NK-92 treated with Interleukin-12 subunit alpha and Interleukin-12 subunit beta, amount 100 ng/mL, for 24 hours (cell line): ENCODE measurements around the gene CPSF3.
"Not testable (repeated sequence)": the region's sequence is repeated elsewhere in the genome, so short reads cannot be mapped to it uniquely, and the experiment has no call there.

Experiments
- DNase-seq: peaks from one replicate; lab custom pipeline; 2025; lab: John Stamatoyannopoulos, UW

CPSF3 gene

DNA sequence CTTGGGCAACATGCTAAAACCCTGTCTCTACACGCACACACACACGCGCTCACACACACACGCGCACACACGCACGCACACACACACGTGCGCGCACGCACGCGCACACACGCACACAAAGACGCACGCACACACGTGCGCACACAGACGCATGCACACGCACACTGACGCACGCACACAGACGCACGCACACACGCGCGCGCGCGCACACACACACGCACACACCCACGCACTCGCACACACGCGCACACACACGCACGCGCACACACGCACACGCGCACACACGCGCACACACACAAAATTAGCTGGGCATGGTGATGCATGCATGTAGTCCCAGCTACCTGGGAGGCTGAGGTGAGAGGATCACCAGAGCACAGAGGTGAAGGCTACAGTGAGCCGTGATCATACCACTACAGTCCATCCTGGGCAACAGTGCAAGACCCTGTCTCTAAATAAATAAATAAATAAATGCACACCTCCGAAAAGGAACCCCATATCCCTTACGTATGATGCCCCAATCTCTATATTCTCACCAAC, 42.8 kb downstream of the CPSF3 start:
- DNase-seq, result no peak

DNA sequence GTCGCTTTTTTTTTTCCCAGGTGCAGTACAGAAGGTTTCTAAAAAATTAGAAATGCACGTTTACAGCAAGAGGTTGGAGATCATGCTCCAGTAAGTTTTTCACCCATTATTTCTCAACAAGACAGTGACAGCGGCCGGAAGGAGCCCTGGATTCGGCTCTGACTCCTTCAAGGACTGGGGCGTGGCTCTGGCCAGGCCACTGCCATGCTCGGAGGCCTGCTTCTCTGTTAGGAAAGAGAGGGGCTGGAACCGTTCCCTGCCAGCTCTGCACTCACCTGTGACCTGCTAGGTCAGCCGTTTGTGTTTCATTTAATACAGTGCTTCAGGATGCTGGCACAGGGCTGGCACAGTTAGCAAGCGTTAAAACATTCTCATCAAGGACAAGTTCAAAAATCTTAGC, 44.2 kb downstream of the CPSF3 start:
- no peak for DNase-seq

DNA sequence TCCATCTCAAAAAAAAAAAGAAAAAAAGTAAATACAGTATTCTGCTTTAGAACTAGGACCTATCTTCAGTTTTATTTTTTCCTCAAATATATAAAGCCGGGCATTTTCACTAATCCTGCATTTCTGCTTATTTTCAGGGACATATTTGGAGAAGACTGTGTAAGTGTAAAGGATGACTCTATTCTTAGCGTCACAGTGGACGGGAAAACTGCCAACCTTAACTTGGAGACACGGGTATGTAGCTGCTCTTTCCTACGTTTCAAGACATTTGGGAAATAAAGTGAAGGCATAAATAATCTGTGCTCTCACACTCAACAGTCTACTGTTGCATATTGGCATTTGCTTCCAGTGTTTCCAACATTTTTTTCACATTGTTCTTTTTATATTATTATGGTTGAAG, 47.8 kb downstream of the CPSF3 start:
- no peak for DNase-seq

DNA sequence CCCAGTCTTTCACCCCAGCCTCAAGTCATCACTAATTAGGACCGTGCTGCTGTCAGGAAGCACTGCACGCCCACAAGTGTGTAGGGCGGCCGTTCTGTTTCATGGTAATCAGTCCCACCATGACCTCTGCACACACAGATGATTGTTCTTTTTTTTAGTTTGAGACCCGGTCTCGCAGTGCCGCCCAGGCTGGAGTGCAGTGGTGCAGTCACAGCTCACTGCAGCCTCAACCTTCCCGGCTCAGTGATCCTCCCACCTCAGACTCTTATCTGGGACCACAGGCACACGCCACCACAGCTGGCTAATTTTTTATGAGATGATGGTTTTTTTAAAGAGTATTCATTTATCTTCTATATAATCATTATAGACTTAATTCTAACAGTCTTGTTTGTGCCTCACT, 49.1 kb downstream of the CPSF3 start:
- DNase-seq, result no peak

DNA sequence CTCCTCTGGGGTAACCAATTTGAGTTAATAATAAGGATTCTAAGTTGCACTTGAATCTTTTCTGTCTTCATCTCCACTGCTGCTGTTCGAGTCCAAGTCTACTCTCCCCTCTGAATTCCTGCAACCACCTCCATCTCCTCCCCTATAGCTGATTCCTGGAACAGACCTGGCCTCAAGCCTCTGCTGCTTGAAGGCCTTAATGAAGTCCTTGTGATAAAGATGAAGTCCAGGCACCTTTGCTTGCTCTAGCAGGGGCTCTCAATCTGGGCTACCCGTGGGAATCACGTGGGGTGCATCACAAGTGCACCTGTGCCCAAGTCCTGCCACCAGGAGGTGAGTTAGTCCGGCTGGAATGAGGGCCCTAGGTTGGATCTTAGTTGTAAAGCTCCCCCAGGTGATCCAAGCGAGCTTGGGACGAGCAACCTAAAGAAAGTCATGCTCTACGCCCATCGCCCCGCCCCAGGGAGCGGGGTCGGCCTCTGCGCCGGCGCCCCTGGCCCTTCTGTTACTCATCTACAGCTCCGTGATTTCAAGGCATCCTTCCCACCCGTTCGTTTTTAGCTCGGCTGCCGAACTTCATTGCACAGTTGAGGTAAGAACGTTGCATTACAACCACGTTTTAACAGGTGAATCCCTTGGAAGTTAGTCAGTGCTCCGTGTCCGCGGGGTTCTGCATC, 50.0 kb downstream of the CPSF3 start:
- no peak for DNase-seq

DNA sequence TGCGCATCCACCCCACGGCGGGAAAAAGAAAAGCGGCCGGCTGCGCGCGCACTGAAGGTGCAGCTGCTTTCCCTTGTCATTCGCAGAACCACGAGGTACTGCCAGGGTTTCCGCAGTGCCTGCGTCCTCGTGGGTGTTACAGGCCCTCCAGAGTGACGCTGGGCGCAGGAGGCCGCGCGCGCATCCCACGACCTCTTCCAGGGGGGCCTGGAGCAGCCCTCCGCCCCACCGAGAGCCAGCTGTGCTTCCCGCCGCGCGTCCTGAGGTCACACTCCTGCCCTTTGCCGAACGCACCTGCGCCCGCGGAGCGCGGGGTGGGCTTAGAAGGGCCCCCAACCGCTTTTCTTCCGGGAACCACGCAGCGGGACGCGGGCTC, 50.5 kb downstream of the CPSF3 start:
- DNase-seq, result no peak

DNA sequence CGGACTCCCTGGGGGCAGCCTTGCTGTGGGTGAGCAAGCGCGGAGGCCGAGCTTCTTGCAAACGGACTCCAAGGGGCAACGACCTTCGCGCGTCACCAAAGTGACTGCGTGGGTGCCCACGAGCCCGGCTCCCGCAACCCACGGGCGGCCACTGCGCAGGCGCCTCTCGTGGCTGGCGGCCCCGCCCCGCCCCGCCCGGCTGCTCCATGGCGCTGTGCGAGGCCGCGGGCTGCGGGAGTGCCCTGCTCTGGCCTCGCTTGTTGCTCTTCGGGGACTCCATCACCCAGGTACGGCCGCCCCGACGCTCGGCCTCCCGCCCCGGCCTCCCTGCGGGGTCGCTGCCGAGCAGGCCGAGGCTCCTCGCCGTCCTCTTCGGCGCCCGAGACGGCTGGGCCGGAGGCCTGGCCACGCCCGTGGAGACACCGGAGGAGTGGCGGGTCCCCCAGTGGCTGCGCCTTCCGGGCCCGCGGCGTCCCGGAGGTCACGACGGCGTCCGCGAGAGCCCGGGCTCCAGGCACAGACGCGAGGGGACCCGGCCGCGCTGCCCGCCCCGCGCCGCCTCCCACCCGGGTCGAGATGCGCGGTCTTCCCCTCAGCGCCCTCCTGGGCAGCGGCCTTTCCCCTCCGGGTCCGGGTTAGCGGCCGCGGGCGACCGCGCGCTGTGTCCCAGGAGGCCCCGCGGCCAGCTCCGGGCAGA, 51.1 kb downstream of the CPSF3 start, which contains the start of gene IAH1:
Gene IAH1 (plus strand): TSS at position 191 of the 697 bp plus-strand sequence. CDS start 16 bp downstream, at position 207.
- peak; percentile 29 for DNase-seq

DNA sequence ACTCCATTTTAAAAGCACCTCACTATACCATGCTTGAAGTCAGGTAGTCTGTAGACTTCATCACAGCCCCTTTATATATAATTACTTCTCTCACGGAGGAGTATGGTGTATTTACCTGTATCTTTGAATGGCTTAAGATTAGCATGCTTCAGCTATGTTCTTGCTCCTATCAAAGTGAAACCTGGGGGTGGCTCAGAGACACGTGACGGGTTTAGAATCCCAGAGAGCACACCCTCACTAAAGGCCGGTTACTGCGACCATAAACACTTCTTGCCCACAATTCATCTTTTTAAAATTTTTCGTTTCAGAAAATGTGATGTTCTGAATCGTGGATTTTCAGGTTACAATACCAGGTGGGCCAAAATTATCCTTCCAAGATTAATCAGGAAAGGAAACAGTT, 54.5 kb downstream of the CPSF3 start:
- DNase-seq, result no peak

DNA sequence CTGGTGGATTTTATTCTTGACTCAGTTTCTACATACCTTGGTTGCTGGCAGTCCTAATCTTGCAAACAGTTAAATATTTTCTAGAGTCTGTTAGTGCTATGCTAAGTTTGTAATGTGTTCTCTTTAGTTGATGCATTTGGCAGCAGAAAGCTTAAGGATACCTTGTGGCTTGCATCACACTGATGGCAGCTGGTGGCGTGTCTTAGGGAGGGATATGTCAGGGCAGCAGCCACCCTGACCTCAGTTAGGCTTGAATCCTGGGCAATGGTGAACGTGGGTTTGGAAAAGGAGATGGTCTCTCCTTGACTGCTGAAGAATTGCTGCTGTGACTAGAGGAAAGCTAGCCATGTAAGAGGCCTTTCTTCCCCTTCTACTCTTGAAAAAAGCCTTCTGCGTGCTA, 55.1 kb downstream of the CPSF3 start:
- no peak for DNase-seq

DNA sequence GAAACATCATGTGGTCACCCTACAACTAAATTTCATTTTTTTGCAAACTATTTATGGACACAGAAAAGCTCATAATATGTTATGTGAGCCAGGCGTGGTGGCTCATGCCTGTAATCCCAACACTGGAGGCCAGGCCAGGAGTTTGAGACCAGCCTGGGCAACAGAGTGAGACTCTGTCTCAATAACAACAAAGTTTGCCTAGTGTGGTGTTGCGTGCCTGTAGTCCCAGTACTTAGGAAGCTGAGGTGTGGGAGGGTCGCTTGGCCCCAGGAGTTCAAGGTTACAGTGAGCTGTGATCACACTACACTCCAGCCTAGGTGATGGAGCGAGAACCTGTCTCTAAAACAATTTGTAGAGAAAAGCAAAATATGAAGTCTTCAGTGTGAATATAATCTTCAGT, 56.7 kb downstream of the CPSF3 start:
- DNase-seq, result no peak

DNA sequence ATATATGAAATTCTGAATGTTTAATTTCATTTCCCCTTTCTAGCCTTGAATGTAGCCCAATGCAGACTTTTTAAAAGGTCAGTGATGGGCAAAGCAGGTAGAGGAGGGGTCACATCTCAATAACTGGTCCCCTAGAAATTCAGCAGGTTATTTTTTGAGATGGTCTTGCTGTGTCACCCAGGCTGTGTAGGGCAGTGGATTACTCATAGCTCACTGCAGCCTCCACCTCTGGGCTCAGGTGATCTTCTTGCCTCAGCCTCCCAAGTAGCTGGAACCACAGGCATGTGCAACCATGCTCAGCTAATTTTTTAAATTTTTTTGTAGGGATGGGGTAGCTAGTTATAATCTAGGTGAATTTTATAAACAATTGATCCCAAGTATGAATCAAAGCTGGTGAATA, 59.7 kb downstream of the CPSF3 start:
- no peak for DNase-seq

DNA sequence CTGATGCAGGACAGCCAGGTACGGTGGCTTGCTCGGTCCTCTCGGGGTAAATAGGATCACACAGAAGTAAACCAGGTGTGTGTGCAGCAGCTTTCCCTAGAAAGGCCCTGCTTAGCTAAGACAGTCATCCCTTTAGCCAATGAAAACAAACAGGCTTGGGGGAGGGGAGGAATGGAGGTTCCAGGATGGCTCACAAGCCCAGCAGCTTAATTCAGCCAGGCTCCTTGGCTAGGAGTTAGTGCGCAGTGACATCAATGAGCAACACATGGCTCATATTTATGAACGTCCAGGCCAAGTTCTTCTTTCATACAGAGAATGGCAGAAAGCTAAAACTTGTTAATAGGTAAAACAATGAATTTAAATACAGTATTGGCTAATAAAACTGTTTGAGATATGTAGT, 61.1 kb downstream of the CPSF3 start:
- no peak for DNase-seq

DNA sequence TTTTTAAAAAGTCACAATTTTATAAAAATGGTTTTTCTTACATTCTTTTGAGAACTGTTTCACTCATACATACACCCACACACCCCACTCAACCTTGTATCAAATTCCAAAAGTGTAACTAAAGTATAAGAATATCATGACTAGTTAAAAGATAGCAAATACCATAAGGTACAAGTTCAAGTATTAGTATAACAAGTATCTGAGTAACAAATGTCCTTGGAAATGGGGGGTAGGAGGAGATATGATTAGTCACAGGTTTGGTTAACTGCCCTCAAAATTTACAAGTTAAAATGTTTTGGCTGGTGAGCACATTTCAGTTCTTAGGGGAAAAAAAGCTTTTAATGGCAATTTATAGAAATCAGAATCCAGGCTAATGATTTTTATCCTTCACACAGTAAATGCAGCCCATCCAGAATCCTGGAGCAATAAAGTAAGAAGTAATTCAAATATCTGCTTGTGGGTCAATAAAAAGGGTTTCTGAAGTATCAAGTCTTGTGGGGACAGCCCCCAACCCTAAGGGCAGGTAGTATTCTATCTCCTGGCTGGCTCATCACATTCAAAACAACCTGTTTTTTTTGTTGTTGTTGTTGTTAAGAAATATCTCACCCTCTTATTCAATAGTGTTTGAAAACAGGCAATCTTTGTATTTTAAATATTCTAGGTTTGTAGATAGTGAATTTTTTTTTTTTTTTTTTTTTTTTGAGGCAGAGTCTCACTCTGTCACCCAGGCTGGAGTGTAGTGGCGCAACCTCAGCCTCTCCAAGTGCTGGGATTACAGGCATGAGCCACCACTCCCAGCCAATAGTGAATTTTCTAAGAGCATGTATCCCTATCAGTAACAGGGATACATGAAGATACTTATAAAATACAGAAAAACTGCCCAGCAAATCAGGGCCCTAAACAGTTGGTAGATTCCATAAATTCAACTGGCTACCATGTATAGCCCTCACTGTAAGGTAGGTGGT, 65.4 kb downstream of the CPSF3 start:
- DNase-seq, result no peak

DNA sequence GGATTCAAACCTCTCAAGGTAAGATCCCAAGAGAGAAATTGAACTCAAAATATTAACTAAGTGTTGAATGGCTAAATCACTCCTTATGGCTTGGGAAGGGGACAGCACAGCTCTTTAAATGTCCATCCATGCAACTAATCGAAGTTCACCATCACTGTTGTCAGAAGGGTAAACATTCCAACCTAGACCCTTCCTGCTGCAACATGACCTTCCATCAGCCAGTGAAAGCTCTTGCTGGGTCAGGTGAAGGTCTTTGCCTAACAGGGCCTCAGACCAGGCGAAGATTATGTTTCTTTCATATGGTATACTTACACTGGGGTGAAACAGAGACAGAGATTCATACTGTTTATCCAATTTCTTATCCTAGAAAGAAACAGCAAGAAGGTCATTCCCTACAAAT, 67.3 kb downstream of the CPSF3 start:
- DNase-seq, result no peak

DNA sequence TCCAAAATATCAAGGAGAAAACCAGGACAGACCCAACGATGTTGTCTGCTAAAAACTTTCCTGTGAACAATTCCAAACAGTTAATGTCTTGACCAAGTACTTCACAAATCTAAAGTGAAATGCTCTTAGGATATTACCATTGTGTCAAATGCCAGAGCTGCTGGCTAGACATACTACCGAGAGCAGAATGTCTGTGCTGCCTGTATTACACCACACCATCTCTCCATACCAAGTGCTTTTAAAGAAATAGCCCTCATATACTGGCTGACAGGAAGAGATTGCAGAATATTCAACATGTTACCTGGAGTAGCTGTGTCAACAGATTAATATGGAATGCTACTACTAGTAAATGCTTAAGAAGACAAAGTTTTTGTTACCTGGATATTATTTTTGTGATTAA, 69.5 kb downstream of the CPSF3 start:
- no peak for DNase-seq

DNA sequence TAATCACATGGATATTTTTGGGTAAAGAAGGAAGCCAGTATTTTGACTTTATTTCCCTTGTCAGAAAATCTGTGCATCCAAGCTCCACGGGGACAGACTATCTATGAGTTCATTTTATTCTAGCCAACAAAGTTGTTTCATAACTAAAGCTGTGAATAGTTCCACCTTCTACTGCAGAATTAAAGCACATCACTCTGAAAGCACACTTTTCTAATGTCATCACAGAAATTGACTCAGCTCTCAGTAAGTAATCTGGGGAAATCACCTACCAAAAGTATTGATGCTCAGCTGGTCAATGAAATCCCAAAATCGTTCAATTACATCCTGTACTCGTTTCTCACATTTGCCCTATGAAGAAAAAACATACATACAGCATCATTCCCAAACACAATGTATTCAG, 70.0 kb downstream of the CPSF3 start:
- DNase-seq, result no peak

DNA sequence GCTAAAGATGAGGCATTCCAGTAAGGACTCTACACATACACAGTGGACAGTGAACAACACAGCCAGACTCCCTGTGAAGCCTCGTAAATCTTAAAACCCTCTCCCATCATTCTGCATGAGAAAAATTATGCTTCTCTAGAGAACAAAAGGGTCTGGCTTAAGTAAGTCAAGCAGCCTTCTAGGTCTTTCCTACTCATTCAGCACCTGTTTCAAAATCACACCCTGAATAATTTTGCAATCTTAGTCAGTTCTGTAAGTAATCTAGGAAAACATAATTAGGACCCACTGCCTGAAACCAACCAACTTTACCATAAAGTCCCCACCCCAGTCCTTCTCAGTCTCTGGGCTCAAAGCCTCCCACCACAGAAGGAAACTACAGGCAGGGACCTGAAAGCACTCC, 70.6 kb downstream of the CPSF3 start:
- DNase-seq, result no peak

DNA sequence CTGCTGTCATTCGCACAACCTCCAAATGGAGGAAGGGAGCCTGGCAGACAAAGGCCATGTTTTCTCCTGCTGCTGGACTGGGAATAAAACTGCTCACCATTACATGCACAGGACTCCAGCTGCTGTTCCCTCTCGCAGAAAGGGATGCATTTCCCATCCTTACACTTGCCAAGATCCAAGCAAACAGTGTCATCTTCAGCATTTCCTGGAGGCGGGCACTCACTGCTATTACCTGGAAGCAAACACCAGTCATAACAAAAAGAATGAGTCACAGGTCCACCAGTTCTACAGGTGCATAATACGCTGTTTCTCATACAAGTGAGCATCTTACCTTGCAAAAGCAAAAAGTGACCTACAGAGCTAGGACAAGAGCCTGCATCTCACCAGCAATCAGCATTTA, 73.6 kb downstream of the CPSF3 start:
- DNase-seq, result no peak

DNA sequence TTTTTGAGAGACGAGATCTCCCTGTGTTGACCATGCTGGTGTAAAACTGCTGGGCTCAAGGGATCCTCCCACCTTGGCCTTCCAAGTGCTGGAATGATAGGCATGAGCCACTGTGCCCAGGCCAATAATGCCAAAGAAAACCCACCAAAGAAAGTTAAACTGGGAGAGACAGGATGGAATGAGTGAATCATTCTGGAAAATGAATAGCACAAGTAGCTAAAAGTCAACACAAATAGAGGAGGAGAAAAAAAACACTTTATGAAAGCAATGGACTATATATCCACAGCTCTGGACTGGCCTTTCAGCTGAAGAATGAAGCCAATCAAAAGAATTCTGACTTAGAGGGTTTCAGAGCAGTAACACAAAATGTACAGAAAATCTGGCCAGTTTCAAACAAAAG, 74.8 kb downstream of the CPSF3 start:
- DNase-seq, result no peak

DNA sequence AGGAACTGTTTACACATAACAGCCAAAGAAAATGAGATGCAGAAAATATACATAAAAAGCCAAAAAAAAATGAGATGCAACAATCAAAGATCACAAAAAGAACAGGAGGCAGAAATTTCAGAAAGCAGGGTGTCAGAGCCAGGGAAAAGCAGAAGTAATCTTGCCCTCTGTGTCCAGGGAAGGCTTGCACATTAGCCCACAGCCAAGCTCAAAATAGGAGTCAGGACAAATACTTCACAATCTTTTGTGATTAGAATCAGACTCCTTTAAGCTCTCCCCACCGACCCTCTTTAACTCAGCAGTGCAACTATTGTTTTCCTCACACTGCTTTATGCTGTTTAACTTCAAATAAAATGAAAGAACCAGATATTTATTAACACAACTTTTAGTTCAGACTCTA, 85.5 kb downstream of the CPSF3 start:
- DNase-seq, result no peak

DNA sequence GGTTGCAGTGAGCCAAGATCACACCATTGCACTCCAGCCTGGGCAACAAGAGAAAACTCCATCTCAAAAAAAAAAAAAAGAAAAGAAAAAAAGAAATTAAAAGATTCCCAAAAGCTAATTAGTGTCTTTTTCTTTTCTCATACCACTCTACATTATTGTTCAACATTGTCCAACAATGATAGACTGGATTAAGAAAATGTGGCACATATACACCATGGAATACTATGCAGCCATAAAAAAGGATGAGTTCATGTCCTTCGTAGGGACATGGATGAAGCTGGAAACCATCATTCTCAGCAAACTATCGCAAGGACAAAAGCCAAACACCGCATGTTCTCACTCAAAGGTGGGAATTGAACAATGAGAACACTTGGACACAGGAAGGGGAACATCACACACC, 90.5 kb downstream of the CPSF3 start:
- not testable (repeated sequence) for DNase-seq

DNA sequence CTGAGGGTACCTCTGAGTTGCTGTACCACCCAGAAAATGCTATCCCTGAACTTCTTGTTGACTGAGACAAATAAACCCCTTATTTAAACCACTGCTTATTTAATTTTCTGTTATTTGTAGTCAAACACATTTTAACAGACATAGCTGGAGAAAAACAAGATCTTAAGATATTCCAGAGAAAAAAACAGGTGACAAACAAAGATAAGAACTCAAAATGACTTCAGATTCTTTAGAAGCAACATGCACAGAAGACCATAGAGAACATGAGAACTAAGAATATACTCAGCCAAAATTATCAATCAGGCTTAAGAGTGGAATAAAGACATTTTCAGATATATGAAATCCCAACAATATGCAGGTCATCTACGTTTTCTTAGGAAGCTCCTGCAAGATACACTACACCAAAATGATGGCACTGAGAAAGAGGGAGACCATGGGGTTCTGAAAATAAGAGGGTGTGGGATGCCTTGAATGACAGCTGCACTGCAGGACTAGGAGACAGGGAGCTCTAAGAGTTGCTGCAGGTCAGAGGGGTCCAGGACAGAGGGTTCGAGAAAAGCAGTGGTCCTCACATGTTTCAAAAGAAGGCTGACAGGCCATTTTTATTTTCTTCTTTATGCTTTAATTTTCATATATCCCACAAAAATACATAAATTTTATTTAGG, 93.8 kb downstream of the CPSF3 start:
- no peak for DNase-seq
